ENCODE measurements around the gene MACF1. TPM values are rescaled to one million over a fixed set of nuclear protein-coding genes. Genes with fewer than 3 reads are reported as not detected.

The MACF1 gene
- total and polyA plus RNA-seq, 2 of the 13 experiments (the other 11 are each of a cell fraction or from before 2014, with no cell fraction given) = 36.7 to 65.4 TPM

GRCh38 chr1:39478126-39478915 is 273.8 kb downstream of the MACF1 start:
- H3K4me2 ChIP-seq (ENCODE audit: low read depth, low read length) = no peak overlapping the region
- H2AFZ ChIP-seq (ENCODE audit: low read length) = no peak overlapping the region
- intact Hi-C loops (cut with micrococcal nuclease; ENCODE audit: unreplicated experiment) (no loop called here), in situ Hi-C loops (cut with HindIII; ENCODE audit: extremely low pct_ligation_motif_present, low pct_unique_long_range_greater_than_20kb) (no loop called here)
- H3K27me3 ChIP-seq (ENCODE audit: control insufficient read depth in 1 of 2, insufficient read depth in 2 of 2, low read length in 2 of 2) = no peaks in the 10 kb centered on the region
- H3K79me2 ChIP-seq (ENCODE audit: insufficient read depth, low read length) = no peaks in the 10 kb centered on the region
- no peaks in the 10 kb centered on the region for H3K4me1 ChIP-seq (ENCODE audit: insufficient read depth, low read length)
- DNase-seq (ENCODE audit: low spot score) (no peak), FAIRE-seq (no peak), ATAC-seq (no peak)
- no peak overlapping the region for H3K27ac ChIP-seq (ENCODE audit: extremely low read length, insufficient read depth, low read length)
- WGBS (ENCODE audit: low lambda C conversion rate) = 97% methylated on average over 5 of the region's 5 CpGs
- H3K36me3 ChIP-seq (replicated peaks in 1 of 2; ENCODE audit: control insufficient read depth in 1 of 2, insufficient read depth in 2 of 2, low read length in 2 of 2) = peaks cover 18 to 41% of the 10 kb centered on the region in 2 experiments
- POLR2A ChIA-PET = interaction anchor here (0.6 kb wide), 1 partner anchor 424 kb away, joined by 3 read pairs; the partner anchor contains the start of gene MYCL
- CTCF ChIA-PET (ENCODE audit: low intra/inter-chr PET ratio, low total read pairs) = no interaction called here
- no peak overlapping the region for H3K9ac ChIP-seq (ENCODE audit: insufficient read depth, low read depth, low read length)
- BruUV-seq (replicated peaks) = no TSS peak
- H3K9me3 ChIP-seq (ENCODE audit: low read length) = no peaks in the 10 kb centered on the region
- no peaks in the 10 kb centered on the region for H4K20me1 ChIP-seq (ENCODE audit: insufficient read depth, low read length)
- TF ChIP-seq ZBTB40 (IDR thresholded peaks at IDR 0.05) (no peak), ZBTB40 (CRISPR knock-in tag; IDR thresholded peaks at IDR 0.05) (no peak), ZNF737 (CRISPR knock-in tag; IDR thresholded peaks at IDR 0.05; ENCODE audit: borderline replicate concordance) (no peak), SIN3A (IDR thresholded peaks at IDR 0.05; ENCODE audit: borderline replicate concordance, low read depth, low read length) (no peak)
- H3K4me3 ChIP-seq (replicated peaks in 1 of 3; ENCODE audit: insufficient read depth in 1 of 3, low read depth in 2 of 3, low read length in 3 of 3) = no peak overlapping the region

All from HepG2 (cell line).